Ovary (tissue), 9 donors: ENCODE measurements around the gene RHBDL1. TPM values are rescaled to one million over a fixed set of nuclear protein-coding genes. Genes with fewer than 3 reads are reported as not detected.

Experiments
- DNase-seq, 5 donors: peaks; one replicate each; pipeline ENCODE4 v3.0.0-alpha.2; 2019 to 2020
- H3K27ac ChIP-seq, 2 donors: fragments of 200-600 bp; one replicate each; pipeline versions ENCODE4 v1.5.1 to v1.8.0; 2019 to 2022
- H3K27me3 ChIP-seq: fragments of 200-600 bp; one replicate; pipeline ENCODE4 v1.8.0; 2022
- H3K36me3 ChIP-seq: fragments of 200-600 bp; sonication (generic); one replicate; pipeline ENCODE4 v1.5.1; 2019
- H3K4me1 ChIP-seq: one replicate; pipeline ENCODE4 v1.8.1; 2013; ENCODE audit warnings: mild to moderate bottlenecking, moderate library complexity; ENCODE audit not compliant: insufficient read depth
- H3K4me3 ChIP-seq: fragments of 200-600 bp; sonication (generic); one replicate; pipeline ENCODE4 v1.5.1; 2017
- H3K9me3 ChIP-seq, 2 donors: fragments of 200-600 bp in 1 of 2; sonication (generic) in 1 of 2; one replicate each; pipeline versions ENCODE4 v1.5.1 to v1.8.1; 2013 to 2019; ENCODE audit warnings: mild to moderate bottlenecking in 1 of 2, moderate library complexity in 1 of 2
- CTCF ChIP-seq, 3 donors: fragments of 450-650 bp in 2 of 3; fragments of 200-600 bp in 1 of 3; IDR thresholded peaks; one replicate each; pipeline versions ENCODE4 v1.5.1 to v1.8.0; 2016 to 2022; ENCODE audit warnings: antibody characterized with exemption in 3 of 3, mild to moderate bottlenecking in 1 of 3
- EP300 ChIP-seq: sonication (generic); formaldehyde crosslinking; IDR thresholded peaks from one replicate; pipeline ENCODE4 v1.6.1; 2017; ENCODE audit warnings: antibody characterized with exemption
- POLR2A ChIP-seq: fragments of 450-650 bp; IDR thresholded peaks from one replicate; pipeline ENCODE4 v1.6.1; 2017; ENCODE audit warnings: antibody characterized with exemption, mild to moderate bottlenecking, moderate library complexity
- WGBS, 3 donors: extraction: QIAGEN DNeasy Blood & Tissue Kit in 1 of 3; methylation state at CpG; one replicate each; pipeline versions ENCODE4 v1.1.5 to v1.1.7; 2013 to 2017; 5-methylcytosine and 5-hydroxymethylcytosine counted together
- intact Hi-C, 4 donors: fragments of 100-400 bp; cut with DNase I; formaldehyde crosslinking; loops; one replicate each; pipeline versions ENCODE4 v1.11.0 to v1.15.1; 2022 to 2023
- polyA plus RNA-seq, 2 donors: library from polyadenylated mRNA; stranded (reverse); fragments of 200-250 nt in 1 of 2; fragments of 350-450 nt in 1 of 2; fragmentation: Illumina TruSeq in 1 of 2; extraction: RNeasy Lipid Tissue Mini Kit (QIAGEN cat#74804) in 1 of 2; gene quantifications; one replicate each; pipeline ENCODE4 v1.2.3, GENCODE V29; 2013 to 2014
- total RNA-seq, 7 donors: library from RNA; depleted of rRNA in 2 of 7; stranded (reverse); fragments of >200 nt in 2 of 7; fragmentation: NEBNext Ultra II Directional in 3 of 7; extraction: Animal tissue kit (Norgen Biotek cat#: 25700) in 3 of 7; gene quantifications; one replicate each; pipeline versions ENCODE4 v1.1.0 to v1.2.4, GENCODE V29; 2016 to 2023
- donor health status: DM: no; HTN: no; CAD: no; lungs with moderate emphysema.
- donor health status: DM: no; HTN: no; CAD: no.
- donor health status: Bipolar disorder and iron deficiency.
- donor health status: DM: yes; HTN: yes; CAD: no.
- donor health status: DM: no; HTN: no; CAD: no.
- donor health status: DM: yes; HTN: yes; CAD: no.

RHBDL1 gene
- total and polyA plus RNA-seq, 9 donors: 0.50 to 4.3 (median 1.4) TPM; not detected in 1

GRCh38 chr16:673399-673991, 2.0 kb upstream of the RHBDL1 start:
- no peak for DNase-seq
- Histone ChIP-seq H3K4me1 (peaks cover 12% of the 10 kb centered on the region), H3K4me3 (no peak overlapping the region), H3K27ac (no peak overlapping the region), H3K36me3 (no peaks in the 10 kb centered on the region), H3K9me3 (no peaks in the 10 kb centered on the region), H3K27me3 (no peaks in the 10 kb centered on the region)
- WGBS, 3 donors: 83 to 90% (median 87%) methylated on average over 12 to 18 of the region's 18 CpGs
- TF ChIP-seq EP300: no peak
- no peak for TF ChIP-seq CTCF (IDR thresholded peaks at IDR 0.05)
- TF ChIP-seq POLR2A: no peak
- intact Hi-C loops: no loop called here

GRCh38 chr16:674214-674881, 1.1 kb upstream of the RHBDL1 start:
- Histone ChIP-seq H3K4me3 (no peak overlapping the region), H3K27me3 (no peaks in the 10 kb centered on the region), H3K36me3 (no peaks in the 10 kb centered on the region), H3K27ac (no peak overlapping the region), H3K4me1 (peaks cover 6% of the 10 kb centered on the region), H3K9me3 (no peaks in the 10 kb centered on the region)
- intact Hi-C loops: no loop called here
- 62 to 71% (median 70%) methylated on average over 14 to 22 of the region's 22 CpGs for WGBS, 3 donors
- no peak for DNase-seq
- TF ChIP-seq POLR2A (no peak), CTCF (IDR thresholded peaks at IDR 0.05) (no peak), EP300 (no peak)

GRCh38 chr16:675884-676564, 553 bp downstream of the RHBDL1 start:
- Histone ChIP-seq H3K27ac (no peak overlapping the region), H3K9me3 (no peaks in the 10 kb centered on the region), H3K4me1 (peaks cover 10% of the 10 kb centered on the region), H3K4me3 (peak overlapping the region; percentile 18), H3K36me3 (no peaks in the 10 kb centered on the region), H3K27me3 (no peaks in the 10 kb centered on the region)
- 32 to 39% (median 38%) methylated on average over 19 to 25 of the region's 25 CpGs for WGBS, 3 donors
- TF ChIP-seq CTCF (IDR thresholded peaks at IDR 0.05) (no peak), EP300 (no peak), POLR2A (no peak)
- intact Hi-C loops: no loop called here
- DNase-seq: no peak

- H3K27me3 ChIP-seq: no peaks in the 10 kb centered on the region
- TF ChIP-seq CTCF (IDR thresholded peaks at IDR 0.05): no peak
- no peak for TF ChIP-seq EP300
- TF ChIP-seq POLR2A: no peak
- H3K9me3 ChIP-seq: no peaks in the 10 kb centered on the region
- WGBS, 3 donors: 86 to 92% (median 91%) methylated on average over 21 of the region's 21 CpGs
- H3K4me3 ChIP-seq: no peak overlapping the region
- no peaks in the 10 kb centered on the region for H3K36me3 ChIP-seq
- DNase-seq: no peak
- no peak overlapping the region for H3K27ac ChIP-seq
- H3K4me1 ChIP-seq: peaks cover 14% of the 10 kb centered on the region
- intact Hi-C loops: no loop called here
Observed at GRCh38 chr16:676565-676902, 1.1 kb downstream of the RHBDL1 start.
